HG03095 (cell line): ENCODE measurements around the gene MBP.

ENCODE experiments used
- ATAC-seq: cut with Tn5 transposase; IDR thresholded peaks from one replicate; pipeline ENCODE4 v1.9.1; 2021; ENCODE audit warnings: moderate library complexity; ENCODE audit not compliant: unreplicated experiment

Gene MBP

DNA sequence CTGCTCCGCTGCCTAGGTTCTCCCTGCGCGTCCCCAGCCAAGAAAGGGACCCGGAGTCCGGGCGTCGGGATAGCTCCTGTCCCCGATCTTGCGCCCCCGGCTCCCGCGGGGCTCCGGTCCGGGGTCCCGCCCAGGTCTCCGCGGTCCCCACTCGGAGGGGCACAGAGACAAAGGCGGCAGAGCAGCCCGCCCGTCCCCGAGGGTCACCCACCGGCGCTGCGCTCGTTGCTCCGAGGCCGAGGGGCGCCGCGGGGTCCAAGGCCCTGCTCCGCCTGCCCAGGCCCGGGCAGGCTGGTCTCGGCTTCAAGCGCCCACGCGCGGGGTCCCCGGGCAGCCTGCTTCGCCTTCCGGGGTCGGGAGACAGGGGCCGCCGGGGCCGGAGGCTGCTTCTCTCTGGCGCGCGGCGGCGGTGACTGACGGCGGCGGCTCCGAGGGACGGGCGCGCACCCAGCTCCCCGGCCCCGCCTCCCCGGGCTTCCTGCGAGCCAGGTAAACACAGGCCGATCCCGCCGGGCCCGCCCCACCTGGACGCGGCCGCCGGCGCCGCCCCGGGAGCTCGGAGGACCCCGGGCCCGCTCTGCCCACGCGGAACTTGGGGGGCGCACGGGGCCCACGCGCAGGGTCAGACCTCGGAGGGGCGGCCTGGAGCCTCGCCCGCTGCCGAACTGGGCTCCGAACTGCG lies at the start of gene MBP:
Gene MBP (minus strand): TSS at position 415 of the 682 bp plus-strand sequence. CDS start 27,522 bp downstream, outside the sequence.
- ATAC-seq: peak; percentile 57

DNA sequence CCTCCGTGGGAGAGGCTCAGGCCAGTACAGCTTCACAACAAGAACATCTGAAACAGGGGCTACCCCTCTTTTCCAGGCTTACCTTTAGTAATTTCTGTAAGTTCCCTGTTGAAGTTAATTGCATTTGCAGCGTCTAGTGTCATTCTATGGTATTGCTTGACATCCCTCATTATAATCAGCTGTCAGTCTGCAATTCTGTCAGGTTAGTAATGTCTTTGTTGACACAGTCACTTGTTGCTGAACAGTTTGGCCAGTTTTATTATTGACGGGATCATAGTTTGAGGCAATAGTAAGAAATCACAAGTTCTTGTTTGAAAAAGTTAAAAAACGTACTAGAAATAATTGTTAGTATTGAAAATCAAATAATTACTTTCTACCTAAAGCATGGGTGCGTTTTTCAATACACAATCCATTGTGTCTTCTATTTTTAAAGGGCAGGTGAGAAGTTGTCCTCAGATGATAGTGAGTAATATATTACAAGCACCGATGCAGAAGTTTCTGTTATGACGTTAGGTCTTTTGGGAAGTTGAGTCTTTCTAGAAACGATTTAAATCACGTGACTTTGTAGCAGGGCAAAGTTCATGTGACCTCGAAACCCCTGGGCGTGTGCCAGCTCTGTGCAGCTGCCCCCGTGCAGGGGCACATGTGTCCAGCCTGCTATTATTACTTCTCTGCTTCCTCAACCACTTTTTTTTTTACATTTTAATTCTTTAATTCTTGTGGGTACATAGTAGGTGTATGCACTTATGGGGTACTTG lies 49.5 kb upstream of the MBP start:
- ATAC-seq: no peak

DNA sequence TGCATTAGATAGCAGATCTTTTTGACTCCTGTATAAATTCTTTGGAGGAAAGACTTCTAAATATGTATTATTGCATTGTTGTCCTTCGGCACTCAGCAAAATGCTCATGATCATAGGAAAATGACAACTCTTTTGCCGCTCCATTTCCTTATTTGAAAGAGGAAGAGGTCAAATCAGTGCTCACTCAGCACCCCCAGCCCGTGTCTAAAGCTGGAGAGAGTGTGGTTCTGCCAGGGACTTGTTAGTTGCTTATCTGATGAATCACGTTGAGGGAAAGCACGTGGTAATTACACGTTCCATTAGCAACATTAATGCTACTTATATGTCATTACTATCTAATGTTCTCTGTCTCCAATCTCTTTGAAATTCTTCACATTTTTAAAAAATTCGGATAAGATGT lies 46.0 kb upstream of the MBP start:
- no peak for ATAC-seq

DNA sequence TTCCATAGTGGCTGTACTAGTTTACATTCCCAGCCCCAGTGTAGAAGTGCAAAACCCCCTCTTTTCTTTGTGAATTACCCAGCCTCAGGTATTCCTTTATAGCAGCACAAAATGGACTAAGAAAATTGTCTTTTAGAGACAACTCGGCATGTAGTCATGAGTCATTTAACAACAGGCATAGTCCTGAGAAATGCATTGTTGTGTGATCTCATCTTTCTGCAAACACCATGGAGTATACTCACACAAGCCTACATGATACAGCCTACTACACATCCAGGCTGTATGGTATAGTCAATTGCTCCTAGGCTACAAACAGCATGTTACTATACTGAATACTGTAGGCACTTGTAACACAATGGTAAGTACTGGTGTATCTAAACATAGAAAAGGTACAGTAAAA lies 44.4 kb upstream of the MBP start:
- no peak for ATAC-seq

DNA sequence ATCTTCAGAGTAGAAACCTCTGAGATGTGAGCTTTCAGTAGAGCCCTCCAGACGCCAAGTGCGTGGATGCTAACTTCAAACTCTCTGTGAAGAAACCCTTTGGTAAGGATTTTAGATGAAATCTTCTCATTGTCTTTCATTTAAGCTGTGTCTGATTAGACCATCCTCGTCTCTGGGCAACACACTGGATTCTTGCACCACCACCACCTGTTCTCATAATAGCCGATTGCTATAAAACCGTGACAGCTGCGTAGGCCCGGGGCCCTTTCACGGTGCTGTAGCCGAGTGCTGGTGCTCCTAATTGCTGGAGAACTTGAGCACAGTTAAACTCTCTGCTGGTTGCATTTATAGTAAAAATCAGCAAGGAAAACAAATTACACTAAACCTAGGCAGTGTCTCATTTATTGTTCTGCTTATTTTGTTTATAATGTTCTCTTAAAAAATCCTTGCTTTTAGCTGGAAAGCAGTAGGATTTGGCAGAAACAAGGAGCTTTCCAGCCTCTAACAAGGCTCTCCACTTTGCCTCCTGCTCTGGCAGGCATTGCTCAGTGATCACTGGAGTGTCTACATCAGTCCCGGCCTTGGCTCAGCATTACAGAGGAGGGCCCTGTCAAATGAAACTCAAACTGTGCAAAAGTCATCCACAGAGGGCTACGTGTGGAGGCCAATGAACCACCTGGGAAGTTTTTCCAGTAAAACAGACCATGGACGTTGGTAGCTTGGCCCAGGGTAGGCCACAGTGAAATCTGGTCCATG lies 40.9 kb upstream of the MBP start:
- ATAC-seq: no peak

DNA sequence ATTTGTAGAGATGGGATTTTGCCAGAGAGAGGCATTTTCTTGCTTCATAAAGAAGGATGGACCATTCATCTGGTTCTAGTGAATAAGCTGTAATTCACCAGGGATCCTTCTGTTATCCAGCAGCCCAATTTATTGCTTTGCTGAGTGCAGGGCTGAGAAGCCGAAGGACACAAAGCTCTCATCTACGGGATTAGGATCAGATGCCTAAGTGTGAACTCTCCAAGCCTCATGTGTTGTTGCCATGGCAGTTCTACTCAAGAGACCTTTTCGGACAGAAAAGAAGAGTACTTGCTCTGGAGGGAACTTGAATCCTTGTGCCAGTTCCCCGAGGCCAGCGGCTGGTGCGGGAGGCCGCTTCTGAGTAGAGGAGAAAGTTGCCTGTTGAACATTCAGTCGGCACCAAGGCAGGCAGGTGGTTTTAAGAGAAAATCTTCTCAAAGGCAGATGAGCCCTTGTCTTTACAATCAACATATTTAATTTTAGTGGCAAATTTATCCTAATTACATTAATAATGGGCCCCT lies 38.4 kb upstream of the MBP start:
- no peak for ATAC-seq

DNA sequence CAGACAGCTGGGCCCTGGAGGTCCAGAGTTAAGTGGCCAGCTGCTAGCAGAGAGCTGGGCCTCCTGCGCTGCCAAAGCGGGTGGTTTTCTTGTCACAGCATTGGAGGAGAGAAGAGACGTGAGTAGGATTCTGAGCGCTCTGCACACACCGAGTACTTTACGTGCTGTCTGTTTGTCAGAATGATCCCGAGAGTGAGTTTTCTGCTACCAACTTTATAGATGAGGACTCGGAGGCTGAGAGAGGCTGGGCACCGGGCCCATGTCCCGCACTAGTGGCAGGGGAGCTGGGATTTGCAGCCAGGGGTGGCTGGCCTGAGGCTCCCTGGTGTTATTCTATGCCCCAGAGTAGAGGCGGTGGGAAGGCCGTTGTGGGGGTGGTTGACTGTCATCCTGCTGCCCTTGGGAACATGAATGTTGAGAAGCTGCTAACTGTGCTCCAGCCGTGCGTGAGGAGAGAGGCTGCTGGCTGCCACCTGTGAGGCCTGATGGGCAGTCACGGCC lies 36.3 kb upstream of the MBP start:
- ATAC-seq: no peak

DNA sequence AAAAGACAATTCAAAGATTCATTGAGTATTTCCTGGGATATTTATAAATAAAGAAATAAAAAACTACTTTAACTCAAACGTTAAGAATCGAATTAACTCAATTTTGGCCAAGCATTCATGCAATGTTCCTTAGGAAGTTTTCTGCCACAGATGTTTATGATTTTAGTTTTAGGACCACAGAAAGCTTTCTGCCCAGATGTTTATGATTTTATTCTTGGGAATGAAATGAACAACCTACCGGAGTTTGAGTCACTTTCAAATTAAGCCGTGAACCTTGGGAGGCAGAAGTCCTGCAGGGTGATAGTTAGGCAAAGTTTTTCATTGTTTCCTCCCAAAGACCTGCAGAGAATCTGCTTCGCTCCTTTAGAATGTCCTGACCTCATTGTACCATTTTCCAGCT lies 34.7 kb upstream of the MBP start:
- ATAC-seq: no peak

DNA sequence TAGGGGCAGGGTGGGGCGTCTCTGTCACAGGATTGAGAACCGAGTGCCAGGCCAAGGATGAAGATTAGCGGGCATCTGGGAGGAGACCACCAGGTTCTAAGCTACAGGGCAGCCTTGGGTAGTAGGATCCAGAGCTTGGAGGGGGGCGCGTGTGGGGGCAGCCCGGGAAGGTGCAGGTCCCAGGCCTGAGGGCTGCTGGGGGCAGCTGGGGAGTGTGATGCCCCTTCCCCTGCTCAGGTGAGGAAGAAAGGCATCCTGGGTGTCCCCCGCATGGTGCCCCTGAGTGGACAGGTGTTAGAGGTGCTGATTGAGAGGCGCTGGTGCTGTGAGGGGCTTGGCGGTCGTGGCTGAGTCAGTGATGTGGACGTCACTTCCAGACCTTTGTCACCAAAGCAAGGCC lies 33.9 kb upstream of the MBP start:
- ATAC-seq: no peak

DNA sequence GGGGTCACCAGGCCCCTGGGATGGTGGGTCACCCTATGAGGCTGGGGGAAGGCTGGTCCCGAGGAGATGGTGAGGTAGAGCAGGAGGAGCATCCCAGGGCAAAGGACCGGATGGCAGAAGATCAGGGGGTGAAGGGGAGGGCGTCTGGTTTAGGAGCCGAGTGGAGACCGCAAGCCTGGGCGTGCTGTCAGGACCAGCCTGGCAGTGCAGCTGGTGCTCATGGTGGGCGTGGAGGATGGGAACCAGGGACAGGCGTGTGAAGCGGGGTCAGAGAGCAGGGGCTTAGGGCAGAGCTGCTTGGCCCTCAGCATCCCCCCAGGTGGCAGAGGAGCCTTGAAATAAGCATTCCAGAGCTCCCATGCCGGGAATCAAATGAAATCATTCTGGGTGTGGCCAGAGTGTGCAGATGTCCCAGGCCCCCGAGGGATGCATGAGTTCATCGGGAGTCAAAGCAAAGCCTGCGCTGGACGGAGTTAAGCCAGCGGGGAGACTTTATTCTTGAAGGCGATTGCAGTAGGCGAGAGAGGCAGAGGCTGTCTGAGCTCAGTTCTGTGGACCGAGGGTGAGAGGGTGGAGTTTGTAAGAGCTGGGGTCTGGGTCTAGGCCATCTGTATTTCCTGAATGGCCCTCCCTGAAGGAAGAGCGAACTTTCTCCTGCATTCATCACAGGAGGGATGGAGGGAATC lies 33.1 kb upstream of the MBP start:
- no peak for ATAC-seq

DNA sequence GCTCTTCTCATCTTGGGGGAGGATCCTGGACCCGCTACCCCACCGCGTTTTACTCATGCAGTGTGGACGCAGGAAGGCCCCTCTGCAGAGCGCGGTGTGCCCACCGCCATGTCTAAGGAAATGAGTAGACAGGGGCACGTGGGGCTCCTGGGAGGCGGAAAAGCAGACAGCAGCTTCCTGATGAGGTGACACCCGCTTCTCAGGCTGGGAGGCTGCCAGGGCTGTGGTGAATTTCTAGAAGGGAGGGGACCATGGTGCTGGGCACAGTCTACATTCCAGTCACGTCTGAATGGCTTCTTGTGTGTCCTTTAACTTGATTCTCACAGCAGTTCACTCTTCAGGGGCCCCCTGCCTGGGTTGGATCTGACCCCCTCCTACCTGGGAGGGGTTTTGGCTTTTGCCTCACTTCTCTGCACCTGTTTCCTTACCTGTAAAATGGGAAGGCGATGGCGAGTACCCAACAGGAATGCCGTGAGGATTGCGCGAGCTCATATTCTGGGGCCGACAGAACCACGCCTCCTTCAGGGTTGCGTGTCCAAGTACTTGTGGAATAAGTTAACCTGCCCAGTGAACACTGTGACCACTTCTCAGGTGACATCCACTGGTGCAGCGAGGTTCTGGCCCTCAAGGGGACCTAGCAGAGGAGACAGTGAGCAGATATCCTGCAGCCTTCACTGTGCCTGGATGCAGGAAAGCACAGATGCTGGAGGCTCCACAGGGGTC lies 32.3 kb upstream of the MBP start:
- no peak for ATAC-seq

DNA sequence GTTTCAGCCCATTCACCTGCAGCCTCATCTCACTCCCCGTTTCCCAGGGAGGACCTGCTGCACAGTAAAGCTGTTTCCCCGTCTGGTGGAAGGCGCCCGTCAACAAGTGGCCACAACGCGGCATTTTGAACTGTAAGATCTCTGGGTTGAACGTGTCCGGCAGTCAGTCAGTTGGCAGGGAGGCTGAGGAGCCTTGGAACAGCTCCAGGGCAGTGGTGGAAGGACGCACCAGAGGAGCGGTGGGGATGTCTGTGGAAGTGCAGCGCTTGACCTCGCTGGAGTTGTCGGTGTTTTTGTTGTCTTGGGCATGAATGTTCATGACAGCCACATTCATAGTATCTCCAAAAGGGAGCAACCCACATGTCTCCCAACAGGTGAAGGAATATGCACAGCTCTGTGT lies 31.4 kb upstream of the MBP start:
- no peak for ATAC-seq

DNA sequence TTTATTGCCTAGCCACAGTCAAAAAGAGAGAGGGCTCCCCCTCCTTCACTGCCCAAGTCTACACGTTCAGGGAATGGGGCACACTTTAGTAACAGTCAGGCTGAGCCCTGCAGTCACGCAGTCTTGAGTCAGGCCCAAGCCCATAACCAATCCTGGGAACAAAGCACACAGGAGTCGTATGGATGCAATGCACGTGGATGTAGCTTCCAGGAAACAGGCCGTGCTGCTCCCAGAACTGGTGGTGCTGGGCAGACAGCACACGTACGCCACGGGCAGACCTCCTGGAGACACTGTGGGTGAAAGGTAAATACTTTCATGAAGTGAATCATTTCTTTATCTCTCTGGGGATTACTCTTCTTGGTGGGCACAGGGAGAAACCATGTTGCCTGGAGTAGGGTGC lies 30.0 kb upstream of the MBP start:
- ATAC-seq: no peak

DNA sequence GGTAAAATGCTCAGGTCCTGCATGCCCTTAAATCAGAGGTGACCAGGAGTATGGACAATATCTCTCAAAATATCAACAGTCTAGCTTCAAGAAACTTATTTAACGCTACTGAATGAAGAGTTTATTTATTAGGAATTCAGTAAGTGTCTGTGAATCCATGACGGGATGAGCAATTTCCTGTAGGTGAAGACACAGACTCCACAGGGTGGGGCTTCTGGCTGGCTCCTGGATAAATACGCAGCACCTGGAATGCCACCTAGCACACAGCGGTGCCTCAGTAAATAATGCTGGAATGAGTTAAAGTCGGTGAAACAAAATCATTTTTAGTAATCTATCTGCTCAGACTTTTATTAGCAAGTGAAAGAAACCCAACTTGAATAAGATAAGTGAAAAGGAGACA lies 29.4 kb upstream of the MBP start:
- no peak for ATAC-seq

DNA sequence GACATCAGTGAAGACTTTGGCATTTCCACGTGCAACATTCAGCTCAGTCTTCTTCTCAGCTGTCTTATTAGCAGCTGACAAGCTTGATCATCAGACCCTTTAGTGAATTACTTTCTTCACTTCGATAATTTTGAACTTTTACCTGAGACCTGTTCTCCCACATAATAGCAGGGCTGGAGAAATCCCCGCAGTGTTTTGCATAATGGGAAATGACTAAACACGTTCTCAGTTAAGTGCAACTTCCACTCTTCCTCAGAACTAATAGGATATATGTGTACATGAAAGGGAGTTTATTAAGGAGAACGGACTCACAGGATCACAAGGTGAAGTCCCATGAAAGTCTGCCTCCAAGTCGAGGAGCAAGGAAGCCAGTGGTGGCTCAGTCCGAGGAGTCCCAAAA lies 28.8 kb upstream of the MBP start:
- no peak for ATAC-seq

DNA sequence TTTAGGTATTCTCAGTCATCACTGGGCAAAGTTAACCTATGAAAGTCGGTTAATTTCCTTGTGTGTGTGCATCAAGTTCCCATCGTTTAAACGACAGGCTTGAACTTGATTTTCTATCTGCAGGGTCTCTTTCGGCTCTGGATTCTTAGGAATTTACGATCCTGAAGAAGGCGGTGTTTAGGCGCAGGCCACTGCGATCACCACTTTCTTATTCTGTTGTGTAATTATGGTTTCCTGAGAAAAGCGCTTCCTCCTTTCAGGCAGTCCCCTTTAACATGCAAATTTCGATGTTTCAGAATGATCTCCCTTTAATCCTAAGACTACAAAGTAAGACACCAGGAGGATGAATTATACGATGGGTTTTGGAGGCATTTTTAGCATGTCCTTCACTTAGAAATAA lies 27.9 kb upstream of the MBP start:
- ATAC-seq: peak; percentile 58

DNA sequence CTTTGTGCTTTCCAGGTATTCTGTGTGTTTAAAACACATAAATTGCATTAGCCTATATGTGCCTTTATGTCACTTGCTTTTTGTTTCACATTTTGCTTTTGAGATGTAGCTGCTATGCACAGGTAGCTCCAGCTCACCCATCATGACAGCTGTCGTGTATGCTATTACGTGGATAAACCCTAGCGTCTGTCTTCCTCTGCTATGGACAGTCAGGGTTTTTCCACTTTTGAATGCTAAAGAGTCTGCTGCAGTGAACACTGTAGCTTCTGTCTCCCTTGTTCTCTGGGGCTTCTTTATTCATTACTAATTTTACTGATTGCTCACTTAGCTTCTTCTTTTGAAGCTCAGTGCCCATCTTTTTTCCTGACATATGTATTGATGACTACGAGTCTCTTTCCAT lies 24.7 kb upstream of the MBP start:
- ATAC-seq: no peak

DNA sequence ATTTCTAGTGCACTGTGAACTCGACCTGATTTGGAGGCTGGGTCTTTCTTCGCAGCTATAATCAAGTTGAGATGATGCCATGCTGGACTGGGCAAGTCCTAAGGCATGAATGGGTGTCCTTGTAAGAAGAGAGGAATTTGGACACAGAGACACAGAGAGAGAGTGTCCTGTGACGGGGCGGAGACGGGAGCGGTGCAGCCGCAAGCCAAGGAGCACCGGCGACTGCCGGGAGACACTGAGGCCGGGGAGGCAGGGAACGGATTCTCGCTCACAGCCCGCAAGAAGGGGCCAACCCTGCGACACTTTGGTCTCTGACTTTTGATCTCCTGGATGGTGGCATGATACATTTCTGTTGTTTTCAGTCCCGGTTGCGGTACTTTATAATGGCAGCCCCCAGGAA lies 22.4 kb upstream of the MBP start:
- ATAC-seq: no peak

DNA sequence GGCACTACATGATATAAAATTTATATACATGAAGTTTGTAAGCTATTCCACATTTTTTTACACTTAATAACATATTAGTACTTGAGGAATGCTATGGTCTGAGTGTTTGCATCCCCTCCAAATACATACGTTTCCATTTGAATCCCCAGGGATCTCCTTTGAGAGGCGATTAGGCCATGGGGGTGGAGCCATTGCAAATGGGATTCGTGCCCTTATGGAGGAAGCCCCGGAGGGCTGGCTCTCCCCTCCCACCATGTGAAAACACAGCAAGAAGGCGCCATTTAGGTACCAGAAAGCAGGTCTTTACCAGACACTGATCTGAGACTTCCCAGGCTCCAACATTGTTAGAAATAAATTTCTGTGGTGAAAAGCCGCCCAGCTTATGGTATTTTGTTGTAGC lies 20.8 kb upstream of the MBP start:
- ATAC-seq: no peak

DNA sequence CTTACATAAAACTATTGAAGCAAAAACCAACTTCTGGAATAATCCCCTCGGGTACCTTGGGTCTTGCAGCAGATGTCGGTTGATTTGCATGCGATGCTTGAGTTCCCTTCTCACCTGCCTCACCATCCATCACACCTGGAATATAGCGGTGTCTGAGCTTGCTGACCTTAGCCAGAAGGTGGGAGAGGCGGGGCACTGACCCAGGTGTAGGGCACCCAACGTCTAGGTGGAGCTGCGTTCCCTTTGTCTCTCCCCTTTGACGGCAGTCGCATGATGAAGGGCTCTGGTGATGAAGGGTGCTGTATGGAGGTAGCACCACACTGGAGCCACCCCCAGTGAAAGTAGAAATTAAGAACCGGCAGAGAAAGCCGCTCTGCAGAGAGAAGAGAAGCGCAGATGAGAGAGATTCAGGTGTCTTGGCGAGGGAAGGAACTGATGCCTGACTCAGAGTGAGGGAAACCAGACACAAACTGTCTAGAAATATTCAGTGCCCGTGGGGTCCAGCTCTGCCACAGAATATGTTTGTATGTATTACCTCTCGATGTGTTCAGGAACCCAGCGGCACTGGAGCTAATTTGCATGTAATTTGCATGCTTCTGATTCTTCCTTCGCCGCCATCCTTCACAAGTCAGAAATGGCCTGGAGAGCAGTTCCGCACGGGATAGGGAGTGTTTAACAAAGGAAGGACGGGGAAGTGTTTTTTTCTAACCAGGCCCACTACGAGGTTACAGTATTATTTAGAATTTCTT lies 19.4 kb upstream of the MBP start:
- no peak for ATAC-seq
